Smooth muscle cell (in vitro differentiated cells): ENCODE measurements around the gene C10orf90. TPM values are rescaled to one million over a fixed set of nuclear protein-coding genes. Genes with fewer than 3 reads are reported as not detected.

ENCODE experiments used
- DNase-seq: peaks from one replicate; lab custom pipeline; 2025; ENCODE audit not compliant: unreplicated experiment; lab: John Stamatoyannopoulos, UW
- H2AFZ ChIP-seq: fragments of 200-600 bp; sonication (generic); 2 replicates; pipeline ENCODE4 v1.6.0; 2016; ENCODE audit warnings: antibody characterized with exemption, low read depth, mild to moderate bottlenecking
- H3F3A ChIP-seq: fragments of 200-600 bp; sonication (generic); 2 replicates; pipeline ENCODE4 v1.6.0; 2017; ENCODE audit warnings: antibody characterized with exemption, low read depth
- H3K27ac ChIP-seq: fragments of 200-600 bp; sonication (generic); 2 replicates; pipeline ENCODE4 v1.5.1; 2016; ENCODE audit warnings: low read depth, mild to moderate bottlenecking
- H3K27me3 ChIP-seq: fragments of 200-600 bp; sonication (generic); 2 replicates; pipeline ENCODE4 v1.6.1; 2016; ENCODE audit warnings: low read depth, mild to moderate bottlenecking
- H3K36me3 ChIP-seq: fragments of 200-600 bp; sonication (generic); 2 replicates; pipeline ENCODE4 v1.5.1; 2016; ENCODE audit warnings: low read depth
- H3K4me1 ChIP-seq: fragments of 200-600 bp; sonication (generic); 2 replicates; pipeline ENCODE4 v1.5.1; 2016; ENCODE audit warnings: low read depth
- H3K4me2 ChIP-seq: fragments of 200-600 bp; sonication (generic); 2 replicates; pipeline ENCODE4 v1.6.0; 2016; ENCODE audit warnings: mild to moderate bottlenecking
- H3K4me3 ChIP-seq: fragments of 200-600 bp; sonication (generic); 2 replicates; pipeline ENCODE4 v1.5.1; 2016; ENCODE audit warnings: mild to moderate bottlenecking
- H3K79me2 ChIP-seq: fragments of 200-600 bp; sonication (generic); 2 replicates; pipeline ENCODE4 v1.6.0; 2016; ENCODE audit warnings: low read depth, mild to moderate bottlenecking
- H3K9ac ChIP-seq: fragments of 200-600 bp; sonication (generic); 2 replicates; pipeline ENCODE4 v1.6.0; 2016; ENCODE audit warnings: low read depth
- H3K9me3 ChIP-seq: fragments of 200-600 bp; sonication (generic); replicated peaks from 2 replicates; pipeline ENCODE4 v1.5.1; 2016; ENCODE audit warnings: low read depth
- H4K20me1 ChIP-seq: fragments of 200-600 bp; sonication (generic); 2 replicates; pipeline ENCODE4 v1.6.0; 2016; ENCODE audit warnings: low read depth
- WGBS: methylation state at CpG from one replicate; pipeline ENCODE4 v1.1.7; 2016; ENCODE audit warnings: low lambda C conversion rate; 5-methylcytosine and 5-hydroxymethylcytosine counted together
- polyA plus RNA-seq: library from polyadenylated mRNA; unstranded; fragments of >200 nt; fragmentation: Nextera tagmentation; extraction: Ambion mirVana; gene quantifications from 2 replicates; pipeline ENCODE4 v1.2.1, GENCODE V29; 2016
- total RNA-seq: library from RNA; depleted of rRNA; stranded (reverse); fragments of >200 nt; gene quantifications from 2 replicates; pipeline ENCODE4 v1.2.3, GENCODE V29; 2014
- TF ChIP-seq, protein P1 (sequence below): fragments of 200-600 bp; sonication (generic); IDR thresholded peaks from 2 replicates; pipeline ENCODE4 v1.5.1; 2017; ENCODE audit warnings: borderline replicate concordance, mild to moderate bottlenecking, antibody characterized with exemption; ENCODE audit not compliant: insufficient read depth, poor library complexity, severe bottlenecking

Gene C10orf90
- total and polyA plus RNA-seq, 2 experiments from 2014 or later: 0.10 to 1.8 TPM

DNA sequence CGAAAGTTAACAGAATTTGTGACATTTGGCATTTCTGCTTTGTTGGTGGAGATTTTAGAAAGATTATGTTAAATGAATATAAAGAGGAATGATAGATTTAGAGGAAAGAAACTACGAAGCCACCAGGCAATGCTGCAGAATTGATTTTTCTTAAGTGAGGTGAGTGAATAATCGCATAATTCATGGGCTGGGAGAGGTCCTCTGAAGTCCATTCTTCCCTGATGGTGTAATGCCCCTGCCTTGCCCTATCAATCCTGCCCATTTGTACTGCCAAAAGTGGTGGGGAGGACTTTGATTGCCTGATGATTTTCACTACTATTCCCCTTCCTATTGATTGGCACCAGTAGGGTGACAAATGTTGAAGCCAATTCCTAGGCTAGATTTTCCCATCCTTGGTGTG is 125.9 kb downstream of the C10orf90 start:
- TF ChIP-seq, protein P1, sequence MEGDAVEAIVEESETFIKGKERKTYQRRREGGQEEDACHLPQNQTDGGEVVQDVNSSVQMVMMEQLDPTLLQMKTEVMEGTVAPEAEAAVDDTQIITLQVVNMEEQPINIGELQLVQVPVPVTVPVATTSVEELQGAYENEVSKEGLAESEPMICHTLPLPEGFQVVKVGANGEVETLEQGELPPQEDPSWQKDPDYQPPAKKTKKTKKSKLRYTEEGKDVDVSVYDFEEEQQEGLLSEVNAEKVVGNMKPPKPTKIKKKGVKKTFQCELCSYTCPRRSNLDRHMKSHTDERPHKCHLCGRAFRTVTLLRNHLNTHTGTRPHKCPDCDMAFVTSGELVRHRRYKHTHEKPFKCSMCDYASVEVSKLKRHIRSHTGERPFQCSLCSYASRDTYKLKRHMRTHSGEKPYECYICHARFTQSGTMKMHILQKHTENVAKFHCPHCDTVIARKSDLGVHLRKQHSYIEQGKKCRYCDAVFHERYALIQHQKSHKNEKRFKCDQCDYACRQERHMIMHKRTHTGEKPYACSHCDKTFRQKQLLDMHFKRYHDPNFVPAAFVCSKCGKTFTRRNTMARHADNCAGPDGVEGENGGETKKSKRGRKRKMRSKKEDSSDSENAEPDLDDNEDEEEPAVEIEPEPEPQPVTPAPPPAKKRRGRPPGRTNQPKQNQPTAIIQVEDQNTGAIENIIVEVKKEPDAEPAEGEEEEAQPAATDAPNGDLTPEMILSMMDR: no peak
- 58% methylated on average over 3 of the region's 3 CpGs for WGBS
- no peak overlapping the region for H3K27ac ChIP-seq

DNA sequence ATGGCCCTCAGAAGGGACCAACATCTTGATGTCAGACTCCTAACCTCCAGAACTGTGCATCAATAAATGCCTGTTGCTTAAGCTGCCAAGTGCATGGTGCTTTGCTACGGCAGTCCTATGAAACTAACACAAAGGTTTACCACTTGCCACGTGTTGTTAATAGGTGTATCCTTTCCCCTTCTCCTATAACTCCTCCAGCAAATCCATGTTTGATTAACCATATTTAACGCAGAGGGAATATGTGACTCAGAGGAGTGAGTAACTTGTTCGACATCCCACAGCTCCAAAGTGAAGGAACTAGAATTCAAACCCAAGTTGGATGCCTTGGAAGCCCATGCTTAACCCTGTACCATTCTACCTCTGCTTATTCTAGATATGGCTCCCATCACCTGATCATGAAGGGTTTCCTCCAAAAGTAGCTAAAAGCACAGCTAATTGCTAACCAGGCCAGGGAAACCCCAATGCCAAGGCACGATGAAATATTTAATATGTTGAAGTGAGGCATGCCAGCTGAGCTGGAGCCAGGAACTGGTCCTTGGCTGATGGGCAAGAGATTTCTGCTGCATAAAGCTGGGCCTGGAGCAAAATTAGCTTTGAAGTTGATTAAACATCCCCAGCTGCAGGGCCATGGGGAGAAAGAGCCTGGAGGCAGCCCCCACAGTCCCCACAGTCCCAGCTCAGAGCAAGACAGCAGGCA is 131.9 kb downstream of the C10orf90 start:
- Histone ChIP-seq H3K9ac (no peak overlapping the region), H3K27ac (no peak overlapping the region), H3K4me1 (no peaks in the 10 kb centered on the region), H3K4me3 (no peak overlapping the region), H3F3A (no peaks in the 10 kb centered on the region), H3K27me3 (peaks cover 10% of the 10 kb centered on the region), H3K9me3 (no peaks in the 10 kb centered on the region), H4K20me1 (no peaks in the 10 kb centered on the region), H3K36me3 (no peaks in the 10 kb centered on the region), H3K79me2 (no peaks in the 10 kb centered on the region), H3K4me2 (no peak overlapping the region), H2AFZ (no peak overlapping the region)
- DNase-seq: no peak
- TF ChIP-seq, protein P1: no peak
- WGBS: 92% methylated on average over 5 of the region's 5 CpGs

More for the DNA sequence above, 125.9 kb downstream of the C10orf90 start:
- no peak for DNase-seq
- no peak overlapping the region for H2AFZ ChIP-seq
- H3K36me3 ChIP-seq: no peaks in the 10 kb centered on the region
- no peaks in the 10 kb centered on the region for H4K20me1 ChIP-seq
- H3K4me1 ChIP-seq: no peaks in the 10 kb centered on the region
- no peaks in the 10 kb centered on the region for H3F3A ChIP-seq
- no peak overlapping the region for H3K4me2 ChIP-seq
- no peak overlapping the region for H3K4me3 ChIP-seq
- H3K27me3 ChIP-seq: peaks cover 9% of the 10 kb centered on the region
- H3K79me2 ChIP-seq: no peaks in the 10 kb centered on the region
- H3K9me3 ChIP-seq: no peaks in the 10 kb centered on the region
- no peak overlapping the region for H3K9ac ChIP-seq

DNA sequence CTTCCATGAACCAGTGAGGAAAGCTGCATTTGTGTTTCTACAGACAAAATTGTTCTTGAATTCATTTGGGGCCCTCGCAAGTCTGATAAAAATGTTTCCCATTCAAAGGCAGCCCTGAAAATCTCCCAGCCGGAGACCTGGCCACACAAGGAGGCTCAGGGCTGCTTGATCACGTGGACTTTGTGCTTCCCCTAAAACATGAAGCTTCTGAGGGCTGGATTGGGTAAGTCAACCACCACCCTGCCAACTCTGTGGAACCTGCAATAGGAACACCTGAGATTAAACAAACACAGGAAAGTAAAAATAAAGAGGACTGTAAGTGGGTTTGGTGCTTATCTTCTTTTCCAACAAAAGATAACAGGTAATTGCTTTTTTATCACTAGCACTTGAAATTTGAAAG is 133.8 kb downstream of the C10orf90 start:
- H3K79me2 ChIP-seq: no peaks in the 10 kb centered on the region
- no peaks in the 10 kb centered on the region for H3K36me3 ChIP-seq
- H3K27me3 ChIP-seq: peaks cover 8% of the 10 kb centered on the region
- H3F3A ChIP-seq: no peaks in the 10 kb centered on the region
- no peaks in the 10 kb centered on the region for H4K20me1 ChIP-seq
- no peak overlapping the region for H3K9ac ChIP-seq
- H3K4me1 ChIP-seq: no peaks in the 10 kb centered on the region
- no peaks in the 10 kb centered on the region for H3K9me3 ChIP-seq
- TF ChIP-seq, protein P1: no peak
- no peak overlapping the region for H3K4me3 ChIP-seq
- no peak for DNase-seq
- 88% methylated on average over 3 of the region's 3 CpGs for WGBS
- H2AFZ ChIP-seq: no peak overlapping the region
- H3K4me2 ChIP-seq: no peak overlapping the region
- H3K27ac ChIP-seq: no peak overlapping the region

DNA sequence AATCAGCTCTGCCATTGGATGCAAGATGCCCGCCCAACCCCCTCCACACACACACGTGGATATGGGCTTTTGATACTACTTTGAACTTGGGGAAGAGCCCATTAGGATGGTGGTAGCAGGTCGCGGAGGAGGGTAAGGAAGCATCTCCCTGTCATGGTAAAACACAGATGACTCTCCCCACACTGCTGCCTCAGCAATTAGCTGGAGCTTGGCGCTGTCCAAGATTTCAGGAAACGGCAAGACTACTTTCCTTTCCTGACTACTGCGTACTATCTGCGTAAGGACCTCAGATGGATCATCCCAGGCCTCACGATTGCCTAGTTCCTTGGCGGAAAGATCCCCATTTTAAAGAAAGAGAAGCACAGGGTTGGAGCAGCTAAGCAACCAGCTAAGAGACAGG is 134.3 kb downstream of the C10orf90 start:
- no peak overlapping the region for H2AFZ ChIP-seq

More for the DNA sequence above, 134.3 kb downstream of the C10orf90 start:
- WGBS: 89% methylated on average over 10 of the region's 10 CpGs
- H3K9me3 ChIP-seq: no peaks in the 10 kb centered on the region
- peaks cover 8% of the 10 kb centered on the region for H3K27me3 ChIP-seq
- no peaks in the 10 kb centered on the region for H3K36me3 ChIP-seq
- H3K4me1 ChIP-seq: no peaks in the 10 kb centered on the region
- H3K4me2 ChIP-seq: no peak overlapping the region
- H3K4me3 ChIP-seq: no peak overlapping the region
- H3K79me2 ChIP-seq: no peaks in the 10 kb centered on the region
- H4K20me1 ChIP-seq: no peaks in the 10 kb centered on the region
- TF ChIP-seq, protein P1: no peak
- H3K9ac ChIP-seq: no peak overlapping the region
- H3K27ac ChIP-seq: no peak overlapping the region
- DNase-seq: no peak
- no peaks in the 10 kb centered on the region for H3F3A ChIP-seq
